ENCODE results near the gene MRPS18B.

MRPS18B gene

DNA sequence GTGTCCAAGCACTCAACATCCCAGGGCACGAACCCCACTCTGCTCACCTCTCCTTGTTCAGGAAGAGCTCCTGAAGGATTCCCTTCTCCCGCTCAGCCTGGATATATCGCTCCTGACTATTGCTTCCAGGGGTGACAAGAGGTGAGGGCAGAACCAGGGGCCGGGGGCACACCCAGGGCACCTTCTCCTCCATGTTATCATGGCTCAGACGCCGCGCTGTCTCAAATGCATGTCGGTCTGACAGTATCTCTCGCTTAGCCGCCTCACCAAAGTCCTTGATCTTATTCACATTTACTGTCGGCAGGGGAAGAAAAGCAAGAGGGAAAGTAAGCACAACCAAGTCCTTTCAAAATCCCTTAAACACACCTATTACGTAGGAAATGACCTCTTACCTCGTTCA is 13.7 kb upstream of the MRPS18B start:
- no peak for TF ChIP-seq CTCF (conservative IDR thresholded peaks at IDR 0.05)
- no peak overlapping the region; the same call in 1 of the 2 replicates for H3K27ac ChIP-seq

DNA sequence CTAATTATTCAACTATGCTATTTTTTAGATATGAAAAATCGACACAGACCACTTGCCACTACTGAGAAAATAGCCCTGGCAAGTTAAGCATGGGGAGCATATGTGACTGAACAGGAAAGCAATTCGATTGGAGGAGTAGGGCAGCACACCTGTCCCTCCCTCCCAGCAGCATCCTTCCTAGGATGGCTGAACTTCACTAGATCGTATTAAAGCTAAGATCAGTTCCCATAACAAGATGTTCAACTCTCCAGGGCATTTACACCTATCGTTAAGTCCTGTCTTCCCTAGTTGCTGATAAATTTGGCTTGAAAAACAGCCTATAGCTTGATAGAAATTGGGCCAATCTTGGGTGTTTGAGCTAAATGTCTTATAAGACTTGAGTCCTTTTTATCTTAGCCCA is 7.6 kb upstream of the MRPS18B start:
- TF ChIP-seq CTCF (conservative IDR thresholded peaks at IDR 0.05), result no peak
- H3K27ac ChIP-seq, result no peak overlapping the region

- no peak for TF ChIP-seq CTCF (conservative IDR thresholded peaks at IDR 0.05)
Observed at GRCh38 chr6:30611150-30611855, 6.3 kb upstream of the MRPS18B start.

DNA sequence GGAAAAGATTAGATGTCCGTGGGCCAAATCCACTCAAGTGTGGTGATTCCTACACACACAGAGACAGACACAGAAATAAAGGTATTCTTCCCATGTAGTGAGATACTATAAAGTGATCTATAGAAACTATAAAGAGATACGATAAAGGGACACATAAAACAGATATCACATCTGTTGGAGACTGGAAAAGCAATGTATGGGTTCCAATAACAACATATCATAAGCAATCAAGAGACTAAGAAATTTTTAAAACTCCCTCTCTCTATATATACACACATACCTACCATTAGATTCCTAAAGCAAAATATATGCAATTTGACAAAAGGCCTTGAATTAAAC is 5.8 kb upstream of the MRPS18B start:
- H3K27ac ChIP-seq, result no peak overlapping the region
- no peak for TF ChIP-seq CTCF (conservative IDR thresholded peaks at IDR 0.05)

More at GRCh38 chr6:30611150-30611855, 6.3 kb upstream of the MRPS18B start:
- H3K27ac ChIP-seq, result no peak overlapping the region

GRCh38 chr6:30612213-30612612 is 5.4 kb upstream of the MRPS18B start:
- H3K27ac ChIP-seq, result no peak overlapping the region; the same call in 1 of the 2 replicates
- TF ChIP-seq CTCF (conservative IDR thresholded peaks at IDR 0.05), result peak; percentile 66

DNA sequence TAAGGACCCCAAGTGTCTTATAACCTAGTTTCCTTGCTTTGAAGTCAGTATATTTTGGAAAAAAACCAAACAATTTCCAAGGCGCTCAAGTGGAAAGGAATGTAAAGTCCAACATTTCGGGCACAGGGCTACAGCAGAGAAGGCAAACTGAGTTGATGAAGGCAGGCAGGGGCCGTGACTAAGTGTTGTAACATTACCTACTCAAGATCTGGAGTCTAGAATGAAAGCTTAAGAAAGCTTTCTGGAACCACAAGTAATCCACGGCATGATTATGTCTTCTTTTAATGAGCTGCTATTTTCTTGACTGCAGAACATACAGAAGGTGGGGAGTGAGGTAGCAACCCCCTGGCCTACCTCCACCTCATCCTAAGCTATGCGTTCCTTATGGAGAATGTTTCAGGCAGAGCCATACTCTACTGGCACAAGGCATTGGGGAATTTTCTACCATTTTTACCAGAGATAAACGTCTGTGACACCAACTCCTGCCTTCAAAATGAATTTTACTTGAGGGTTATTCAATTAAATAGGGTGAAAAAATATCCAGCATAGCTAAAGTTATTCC is 4.9 kb upstream of the MRPS18B start:
- no peak for TF ChIP-seq CTCF (conservative IDR thresholded peaks at IDR 0.05)
- H3K27ac ChIP-seq, result peak overlapping the region; percentile 97; the same call in 1 of the 2 replicates

DNA sequence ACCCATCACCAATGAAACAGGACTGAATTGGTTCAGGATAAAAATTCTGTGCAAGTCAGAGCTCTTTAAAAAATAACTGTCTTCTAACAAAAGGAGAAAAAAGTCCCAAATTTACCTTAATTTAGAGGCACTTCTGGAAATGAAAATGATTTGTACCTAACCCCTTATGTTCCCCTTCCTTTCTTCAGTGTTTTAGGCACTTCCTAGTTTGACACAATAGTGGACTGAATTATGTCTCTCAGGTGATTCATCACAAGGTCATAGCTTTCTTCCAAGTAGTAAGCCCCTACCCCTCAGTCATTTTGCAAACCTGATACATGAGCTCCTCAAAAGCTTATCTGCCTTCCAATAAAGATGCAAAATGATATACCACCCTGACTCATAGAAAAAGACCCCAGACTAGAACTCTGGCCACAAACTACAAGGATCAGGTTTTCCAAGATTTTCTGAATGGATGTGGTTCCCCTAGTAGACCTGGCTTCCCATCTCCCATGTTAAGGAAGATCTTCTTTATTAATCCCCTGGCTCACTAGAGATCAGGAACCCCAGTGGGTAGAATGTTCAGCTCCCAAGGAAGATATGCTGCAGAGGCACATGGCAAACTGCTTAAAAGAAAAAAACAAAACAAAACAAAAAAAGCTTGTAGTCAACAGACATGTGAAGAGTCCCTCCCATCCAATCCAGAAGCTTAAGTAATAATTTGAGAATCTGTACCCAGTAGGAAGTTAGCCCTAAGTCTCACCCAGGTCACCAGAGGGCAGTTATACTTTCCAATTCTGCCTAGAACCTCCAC is 4.2 kb upstream of the MRPS18B start:
- peak overlapping the region; percentile 97 for H3K27ac ChIP-seq

More for the DNA sequence above, 4.2 kb upstream of the MRPS18B start:
- no peak for TF ChIP-seq CTCF (conservative IDR thresholded peaks at IDR 0.05)

All from VCaP (cell line).